NCI-H2107 (cell line): Measurements from ENCODE around the gene TFDP2.
"Not testable (repeated sequence)": the region's sequence is repeated elsewhere in the genome, so short reads cannot be mapped to it uniquely, and the experiment has no call there.

Source experiments
- DNase-seq: peaks from one replicate; lab custom pipeline; 2025; lab: John Stamatoyannopoulos, UW

The TFDP2 gene

GRCh38 chr3:141925677-141926076, 223.7 kb downstream of the TFDP2 start:
- DNase-seq: not testable (repeated sequence)

GRCh38 chr3:141921316-141921715, 228.0 kb downstream of the TFDP2 start:
- no peak for DNase-seq

GRCh38 chr3:141920701-141921100, 228.6 kb downstream of the TFDP2 start:
- no peak for DNase-seq

GRCh38 chr3:141915766-141916165, 233.6 kb downstream of the TFDP2 start:
- DNase-seq: no peak

- DNase-seq: no peak
These were observed 234.3 kb downstream of the TFDP2 start for GRCh38 chr3:141915016-141915415.

DNA sequence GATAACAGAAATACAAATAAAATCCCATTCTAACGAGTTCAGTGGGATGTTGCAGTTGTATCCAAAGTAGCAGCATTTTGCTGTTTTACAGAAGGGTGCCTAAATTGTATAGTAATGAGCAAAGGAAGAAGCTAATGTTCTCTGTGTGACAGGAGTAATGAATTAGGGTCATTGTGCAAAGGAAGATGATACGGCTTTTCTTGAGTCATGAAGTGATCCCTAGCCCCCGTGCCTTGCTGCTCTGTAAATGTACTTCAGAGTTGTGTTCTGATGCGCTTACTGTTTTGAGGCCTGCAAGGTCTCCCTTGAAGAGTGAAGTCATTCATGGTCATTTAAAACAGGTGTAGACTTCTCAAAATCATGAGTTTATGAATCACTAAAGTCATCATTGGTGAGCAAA, 235.0 kb downstream of the TFDP2 start:
- DNase-seq: no peak

DNA sequence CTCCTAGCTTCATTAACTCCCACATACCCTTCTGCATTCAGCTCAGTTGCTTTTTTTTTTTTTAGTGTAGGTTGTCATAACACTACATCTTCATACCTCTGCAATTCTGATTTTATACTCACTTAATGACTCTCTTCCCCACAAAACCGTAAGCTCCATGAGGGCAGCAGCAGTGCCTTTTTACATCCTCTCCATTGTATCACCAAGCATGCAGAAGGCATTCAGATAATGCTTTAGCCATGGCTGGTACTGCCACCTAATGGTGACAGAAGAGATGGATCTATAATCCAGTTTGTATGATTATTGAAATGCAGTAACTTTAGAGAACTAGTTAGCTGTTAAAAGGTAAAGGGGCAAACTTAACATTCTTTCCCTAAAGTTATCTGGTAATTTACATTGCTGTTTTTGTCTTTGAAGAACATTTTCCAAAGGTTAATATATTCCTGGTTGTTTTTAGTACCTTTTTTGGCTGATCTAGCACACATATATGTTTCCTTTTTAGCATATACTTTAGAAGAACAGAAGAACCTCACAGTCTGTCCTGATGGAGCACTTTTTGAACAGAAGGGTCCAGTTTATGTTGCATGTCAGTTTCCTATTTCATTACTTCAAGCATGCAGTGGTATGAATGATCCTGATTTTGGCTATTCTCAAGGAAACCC, 236.1 kb downstream of the TFDP2 start:
- DNase-seq: peak; percentile 18

- not testable (repeated sequence) for DNase-seq
These were observed 239.4 kb downstream of the TFDP2 start for GRCh38 chr3:141909986-141910385.

GRCh38 chr3:141909408-141909807, 239.9 kb downstream of the TFDP2 start:
- no peak for DNase-seq

GRCh38 chr3:141905129-141905528, 244.2 kb downstream of the TFDP2 start:
- no peak for DNase-seq

- DNase-seq: no peak
These were observed 245.1 kb downstream of the TFDP2 start for GRCh38 chr3:141904203-141904602.

DNA sequence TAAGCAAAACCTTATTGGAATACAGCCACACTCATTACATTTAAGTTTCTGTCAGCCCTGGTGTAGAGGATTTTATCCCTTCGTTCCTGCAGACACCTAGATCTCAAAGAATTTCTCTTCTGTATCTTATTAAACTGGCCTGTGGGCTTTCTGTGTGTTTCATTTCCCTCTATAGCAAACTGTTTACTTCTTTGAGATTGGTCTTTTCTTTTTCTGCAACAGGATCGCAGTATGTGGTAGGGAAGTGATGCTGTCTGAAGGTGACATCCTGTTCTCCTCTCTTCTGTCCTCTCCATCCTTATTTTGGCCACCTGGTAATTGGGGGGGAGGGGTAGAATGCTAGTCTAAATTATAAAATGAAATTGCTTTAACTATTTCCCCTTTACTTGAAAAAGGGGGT, 247.4 kb downstream of the TFDP2 start:
- no peak for DNase-seq

DNA sequence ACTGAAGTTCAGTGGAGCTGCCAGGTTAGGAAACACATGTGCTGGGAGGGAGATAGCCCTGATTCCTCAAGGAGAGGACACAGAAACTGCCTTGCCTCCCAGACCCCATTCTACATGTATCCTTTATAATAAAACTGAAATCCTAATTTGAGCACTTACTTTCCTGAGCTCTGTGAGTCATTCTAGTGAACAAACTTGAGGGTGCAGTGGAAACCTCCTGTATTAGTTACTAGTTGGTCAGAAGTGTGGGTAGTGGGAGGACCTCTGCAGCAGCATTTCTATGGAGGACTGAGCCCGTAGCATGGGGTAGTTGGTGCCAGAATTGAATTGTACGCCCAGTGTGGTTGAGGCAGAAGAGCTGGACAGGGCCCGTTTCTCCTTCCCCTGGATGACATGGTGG, 249.0 kb downstream of the TFDP2 start:
- DNase-seq: no peak

GRCh38 chr3:141898908-141899307, 250.4 kb downstream of the TFDP2 start:
- DNase-seq: no peak

- no peak for DNase-seq
These were observed 253.6 kb downstream of the TFDP2 start for GRCh38 chr3:141895731-141896130.

- no peak for DNase-seq
These were observed 254.7 kb downstream of the TFDP2 start for GRCh38 chr3:141894524-141895176.
